Pancreas (tissue), 10 donors: Measurements from ENCODE around the gene ADGRL4. TPM values are rescaled to one million over a fixed set of nuclear protein-coding genes. Genes with fewer than 3 reads are reported as not detected.
"Not testable (repeated sequence)": the region's sequence is repeated elsewhere in the genome, so short reads cannot be mapped to it uniquely, and the experiment has no call there.

Experiments used
- ATAC-seq, 4 donors: fragments of 200-7000 bp; cut with Tn5 transposase; one replicate each; pipeline versions ENCODE4 v1.8.0 to v1.9.1; 2020; ENCODE audit warnings: mild to moderate bottlenecking in 4 of 4, moderate library complexity in 4 of 4
- DNase-seq, 6 donors: peaks; one replicate each; pipeline ENCODE4 v3.0.0-alpha.2; 2020
- FAIRE-seq: peaks from 2 replicates; lab custom pipeline; 2012; peaks lifted over from hg19 to GRCh38; lab: Jason Lieb, UNC
- H3K27ac ChIP-seq, 4 donors: fragments of 200-600 bp; sonication (generic); 1 replicate in 3 of 4; 2 replicates in 1 of 4; pipeline versions ENCODE4 v1.5.0 to v1.8.0; 2020
- H3K27me3 ChIP-seq, 4 donors: fragments of 200-600 bp; one replicate each; pipeline ENCODE4 v1.8.0; 2021
- H3K36me3 ChIP-seq, 3 donors: fragments of 200-600 bp; sonication (generic) in 1 of 3; one replicate each; pipeline versions ENCODE4 v1.5.0 to v1.8.0; 2020 to 2021
- H3K4me1 ChIP-seq, 3 donors: fragments of 200-600 bp; one replicate each; pipeline ENCODE4 v1.8.0; 2021
- H3K4me3 ChIP-seq, 4 donors: fragments of 200-600 bp; sonication (generic) in 2 of 4; one replicate each; pipeline versions ENCODE4 v1.5.0 to v1.8.0; 2020 to 2021
- H3K9me3 ChIP-seq, 4 donors: fragments of 200-600 bp; one replicate each; pipeline ENCODE4 v1.8.0; 2021
- WGBS, 2 donors: extraction: QIAGEN DNeasy Blood & Tissue Kit; methylation state at CpG; one replicate each; pipeline ENCODE4 v1.1.7; 2013; 5-methylcytosine and 5-hydroxymethylcytosine counted together
- intact Hi-C, 3 donors: fragments of 100-400 bp; cut with DNase I; formaldehyde crosslinking; loops; one replicate each; pipeline versions ENCODE4 v1.11.1 to v1.14.2; 2022
- polyA plus RNA-seq, 2 donors: library from polyadenylated mRNA; stranded (reverse); fragments of 200-250 nt; gene quantifications; one replicate each; pipeline ENCODE4 v1.2.3, GENCODE V29; 2013
- total RNA-seq, 6 donors: library from RNA; stranded (reverse); fragmentation: NEBNext Ultra II Directional in 4 of 6; extraction: Animal tissue kit (Norgen Biotek cat#: 25700) in 4 of 6; gene quantifications; one replicate each; pipeline versions ENCODE4 v1.2.1 to v1.2.4, GENCODE V29; 2021 to 2023
- TF ChIP-seq, protein P1 (sequence below), 4 donors: fragments of 200-600 bp; sonication (generic) in 3 of 4; IDR thresholded peaks; one replicate each; pipeline versions ENCODE4 v1.5.0 to v1.8.0; 2021; ENCODE audit warnings: antibody characterized with exemption in 4 of 4
- donor health status: healthy with polysubstance abuse.
- donor health status: DM: no; HTN: no; CAD: no; lungs with moderate emphysema.
- donor health status: DM: no; HTN: no; CAD: no.
- donor health status: control.
- donor health status: control.
- donor health status: Bipolar disorder and iron deficiency.
- donor health status: DM: yes; HTN: yes; CAD: no.
- donor health status: DM: no; HTN: no; CAD: no.
- donor health status: DM: no; HTN: no; CAD: no.
- donor health status: DM: yes; HTN: yes; CAD: no.

Gene ADGRL4
- total and polyA plus RNA-seq, 8 donors = 2.0 to 4.3 (median 3.0) TPM

DNA sequence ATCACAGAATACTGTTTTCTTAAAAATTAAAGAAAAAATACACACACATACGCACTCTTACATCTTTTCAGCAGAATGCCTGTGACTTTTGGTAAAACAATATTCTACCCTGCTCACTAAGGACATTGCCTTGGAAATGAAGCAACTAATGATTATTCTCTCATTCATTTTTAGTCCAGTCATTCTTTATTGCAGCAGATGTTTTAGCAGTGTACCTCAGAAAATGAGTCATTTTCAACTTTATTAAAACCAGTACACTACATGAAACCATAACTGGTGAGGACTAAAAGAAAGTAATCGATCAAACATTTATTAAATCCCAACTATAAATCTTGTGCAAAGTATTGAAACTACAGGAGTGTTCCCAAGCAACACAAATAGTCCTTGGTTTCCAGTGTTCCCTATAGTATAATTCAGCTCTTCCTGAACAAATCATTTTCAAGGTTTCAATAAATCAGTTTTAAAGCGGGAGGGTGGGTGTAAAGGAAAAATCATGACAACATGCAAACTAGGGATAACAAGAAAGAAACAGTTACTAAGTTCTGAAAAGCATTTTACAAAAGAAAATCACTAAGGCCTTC lies 114.2 kb downstream of the ADGRL4 start:
- FAIRE-seq (no peak), DNase-seq (no peak), ATAC-seq (no peak)
- TF ChIP-seq, protein P1, sequence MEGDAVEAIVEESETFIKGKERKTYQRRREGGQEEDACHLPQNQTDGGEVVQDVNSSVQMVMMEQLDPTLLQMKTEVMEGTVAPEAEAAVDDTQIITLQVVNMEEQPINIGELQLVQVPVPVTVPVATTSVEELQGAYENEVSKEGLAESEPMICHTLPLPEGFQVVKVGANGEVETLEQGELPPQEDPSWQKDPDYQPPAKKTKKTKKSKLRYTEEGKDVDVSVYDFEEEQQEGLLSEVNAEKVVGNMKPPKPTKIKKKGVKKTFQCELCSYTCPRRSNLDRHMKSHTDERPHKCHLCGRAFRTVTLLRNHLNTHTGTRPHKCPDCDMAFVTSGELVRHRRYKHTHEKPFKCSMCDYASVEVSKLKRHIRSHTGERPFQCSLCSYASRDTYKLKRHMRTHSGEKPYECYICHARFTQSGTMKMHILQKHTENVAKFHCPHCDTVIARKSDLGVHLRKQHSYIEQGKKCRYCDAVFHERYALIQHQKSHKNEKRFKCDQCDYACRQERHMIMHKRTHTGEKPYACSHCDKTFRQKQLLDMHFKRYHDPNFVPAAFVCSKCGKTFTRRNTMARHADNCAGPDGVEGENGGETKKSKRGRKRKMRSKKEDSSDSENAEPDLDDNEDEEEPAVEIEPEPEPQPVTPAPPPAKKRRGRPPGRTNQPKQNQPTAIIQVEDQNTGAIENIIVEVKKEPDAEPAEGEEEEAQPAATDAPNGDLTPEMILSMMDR (IDR thresholded peaks at IDR 0.05) = no peak
- H3K4me1 ChIP-seq = no peaks in the 10 kb centered on the region
- H3K27ac ChIP-seq = no peak overlapping the region
- peaks cover 0 to 4% (median 0%) of the 10 kb centered on the region in 4 donors for H3K27me3 ChIP-seq
- no peaks in the 10 kb centered on the region for H3K36me3 ChIP-seq
- intact Hi-C loops = no loop called here
- 68 to 87% methylated on average over 3 of the region's 3 CpGs for WGBS, 2 donors
- H3K9me3 ChIP-seq = no peaks in the 10 kb centered on the region
- H3K4me3 ChIP-seq = no peak overlapping the region

DNA sequence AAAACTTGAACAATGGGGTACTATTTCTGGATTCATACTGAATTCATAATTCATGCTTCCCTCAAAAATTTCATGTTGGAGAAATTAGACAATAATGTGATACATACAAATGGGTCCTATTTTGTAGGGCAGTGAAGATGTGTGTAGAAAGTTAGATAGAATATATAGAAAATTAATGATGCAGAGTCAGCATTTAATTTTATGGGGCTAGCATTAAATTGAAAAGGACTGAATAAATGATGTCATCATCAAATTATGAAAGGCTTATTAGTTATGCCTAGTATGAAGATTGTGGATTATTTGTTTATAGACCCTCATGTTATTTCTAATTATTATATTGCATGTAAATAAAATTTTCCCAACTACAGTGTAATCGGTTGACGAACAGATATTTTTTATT lies 119.1 kb downstream of the ADGRL4 start:
- Histone ChIP-seq H3K27me3 (no peaks in the 10 kb centered on the region), H3K36me3 (no peaks in the 10 kb centered on the region), H3K4me3 (no peak overlapping the region), H3K9me3 (no peaks in the 10 kb centered on the region), H3K4me1 (no peaks in the 10 kb centered on the region), H3K27ac (no peak overlapping the region)
- intact Hi-C loops = no loop called here
- no peak for FAIRE-seq
- no peak for ATAC-seq
- TF ChIP-seq, protein P1 (IDR thresholded peaks at IDR 0.05) = no peak
- DNase-seq = no peak
- 85 to 88% methylated on average over 2 of the region's 2 CpGs for WGBS, 2 donors

DNA sequence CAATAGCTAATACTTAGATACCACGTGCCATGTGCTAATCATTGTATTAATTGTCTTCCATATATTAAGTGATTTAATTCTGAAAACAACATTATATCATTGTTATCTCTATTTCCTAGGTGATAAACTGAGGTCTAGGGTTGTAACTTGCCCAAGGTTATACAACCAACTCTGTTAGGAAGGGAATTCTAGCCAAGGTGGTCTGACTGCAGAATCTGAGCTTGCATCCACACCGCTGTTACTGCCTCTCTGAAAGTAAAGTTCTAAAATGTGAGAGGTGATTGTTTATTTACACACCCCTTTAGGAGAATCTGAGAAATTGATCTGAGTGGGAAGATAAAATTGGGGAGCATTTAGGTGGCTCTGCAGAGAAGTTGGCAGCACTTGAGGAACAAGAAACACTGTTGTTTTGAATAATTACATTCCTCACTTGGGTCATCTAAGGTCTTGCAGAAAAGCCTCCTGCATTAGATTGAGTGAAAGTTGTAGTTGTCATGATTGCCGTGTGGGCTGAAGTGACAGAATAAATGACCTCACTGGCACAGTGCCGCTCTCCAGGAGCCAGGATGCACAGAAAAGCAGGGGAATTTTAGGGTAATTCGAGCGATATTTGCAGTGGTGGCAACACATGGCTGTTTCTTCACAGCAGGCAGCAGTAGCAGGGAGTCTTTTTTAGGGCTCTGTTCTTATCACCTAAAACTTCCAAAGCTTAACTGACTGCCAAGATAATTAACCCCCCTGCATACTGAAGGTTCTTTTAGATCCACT lies 121.7 kb downstream of the ADGRL4 start:
- ATAC-seq = no peak
- no peaks in the 10 kb centered on the region for H3K4me1 ChIP-seq
- H3K4me3 ChIP-seq = no peak overlapping the region
- DNase-seq = no peak
- intact Hi-C loops = no loop called here
- H3K27me3 ChIP-seq = no peaks in the 10 kb centered on the region
- 17 to 19% methylated on average over 6 of the region's 6 CpGs for WGBS, 2 donors
- no peaks in the 10 kb centered on the region for H3K9me3 ChIP-seq
- H3K27ac ChIP-seq = no peak overlapping the region
- no peaks in the 10 kb centered on the region for H3K36me3 ChIP-seq
- no peak for FAIRE-seq
- TF ChIP-seq, protein P1 (IDR thresholded peaks at IDR 0.05) = no peak

DNA sequence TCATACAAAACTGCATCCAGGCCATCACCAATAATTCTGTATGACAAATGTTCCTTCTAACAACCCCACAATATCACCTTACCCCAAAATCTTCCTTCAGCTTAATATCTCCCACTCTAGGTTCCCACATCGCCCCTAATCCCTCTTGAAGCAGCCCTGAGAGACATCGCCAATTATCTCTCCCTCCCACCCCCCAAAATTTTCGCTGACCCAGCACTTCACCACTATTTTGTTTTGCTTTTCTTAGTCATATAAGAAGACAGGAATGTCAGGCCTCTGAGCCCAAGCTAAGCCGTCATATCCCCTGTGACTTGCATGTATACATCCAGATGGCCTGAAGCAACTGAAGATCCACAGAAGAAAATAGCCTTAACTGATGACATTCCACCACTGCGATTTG lies 126.3 kb downstream of the ADGRL4 start:
- no peaks in the 10 kb centered on the region for H3K27me3 ChIP-seq
- WGBS, 2 donors = 58 to 72% methylated on average over 5 of the region's 5 CpGs
- no peak overlapping the region for H3K27ac ChIP-seq
- H3K36me3 ChIP-seq = no peaks in the 10 kb centered on the region
- no peak for FAIRE-seq
- no peak for DNase-seq
- TF ChIP-seq, protein P1 (IDR thresholded peaks at IDR 0.05) = no peak
- H3K9me3 ChIP-seq = no peaks in the 10 kb centered on the region
- no peak overlapping the region for H3K4me3 ChIP-seq
- ATAC-seq = no peak
- intact Hi-C loops = no loop called here
- no peaks in the 10 kb centered on the region for H3K4me1 ChIP-seq

DNA sequence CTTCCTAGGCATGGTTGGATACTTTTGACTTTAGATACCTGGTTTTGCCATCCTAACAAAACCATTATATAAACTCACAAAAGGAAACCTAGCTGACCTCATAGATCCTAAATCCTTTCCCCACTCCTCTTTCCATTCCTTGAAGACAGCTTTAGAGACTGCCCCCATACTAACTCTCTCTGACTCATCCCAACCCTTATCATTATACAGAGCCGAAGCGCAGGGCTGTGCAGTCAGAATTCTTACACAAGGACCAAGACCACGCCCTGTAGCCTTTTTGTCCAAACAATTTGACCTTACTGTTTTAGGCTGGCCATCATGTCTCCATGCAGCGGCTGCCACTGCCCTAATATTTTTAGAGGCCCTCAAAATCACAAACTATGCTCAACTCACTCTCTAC lies 130.5 kb downstream of the ADGRL4 start:
- H3K4me3 ChIP-seq, ATAC-seq, H3K36me3 ChIP-seq, FAIRE-seq, H3K27ac ChIP-seq, DNase-seq, H3K4me1 ChIP-seq, H3K9me3 ChIP-seq, intact Hi-C loops, H3K27me3 ChIP-seq: not testable (repeated sequence)
- 68 to 71% methylated on average over 4 of the region's 4 CpGs for WGBS, 2 donors

DNA sequence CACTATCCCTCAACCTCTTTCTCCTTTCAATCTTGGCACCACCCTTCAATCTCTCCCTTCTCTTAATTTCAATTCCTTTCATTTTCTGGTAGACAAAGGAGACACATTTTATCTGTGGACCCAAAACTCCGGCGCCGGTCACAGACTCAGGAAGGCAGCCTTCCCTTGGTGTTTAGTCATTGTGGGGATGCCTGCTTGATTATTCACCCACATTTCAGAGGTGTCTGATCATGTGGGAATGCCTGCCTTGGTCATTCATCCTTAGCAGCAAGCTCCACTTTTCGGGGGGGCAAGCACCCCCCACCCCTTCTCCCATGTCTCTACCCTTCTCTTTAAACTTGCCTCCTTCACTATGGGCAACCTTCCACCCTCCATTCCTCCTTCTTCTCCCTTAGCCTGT lies 133.7 kb downstream of the ADGRL4 start:
- WGBS, 2 donors = 74 to 75% methylated on average over 4 of the region's 4 CpGs
- not testable (repeated sequence) for H3K4me3 ChIP-seq, H3K27me3 ChIP-seq

More for the DNA sequence above, 133.7 kb downstream of the ADGRL4 start:
- FAIRE-seq, H3K27ac ChIP-seq, ATAC-seq, intact Hi-C loops, DNase-seq, H3K4me1 ChIP-seq, H3K9me3 ChIP-seq, H3K36me3 ChIP-seq: not testable (repeated sequence)
